GM18873 (cell line): ENCODE measurements around the gene DERL2.
"Not testable (repeated sequence)": the region's sequence is repeated elsewhere in the genome, so short reads cannot be mapped to it uniquely, and the experiment has no call there.

Experiments
- ATAC-seq: cut with Tn5 transposase; IDR thresholded peaks from one replicate; pipeline ENCODE4 v1.9.1; 2021; ENCODE audit warnings: mild to moderate bottlenecking, moderate library complexity, moderate number of reproducible peaks; ENCODE audit not compliant: unreplicated experiment, low FRiP score

The DERL2 gene

DNA sequence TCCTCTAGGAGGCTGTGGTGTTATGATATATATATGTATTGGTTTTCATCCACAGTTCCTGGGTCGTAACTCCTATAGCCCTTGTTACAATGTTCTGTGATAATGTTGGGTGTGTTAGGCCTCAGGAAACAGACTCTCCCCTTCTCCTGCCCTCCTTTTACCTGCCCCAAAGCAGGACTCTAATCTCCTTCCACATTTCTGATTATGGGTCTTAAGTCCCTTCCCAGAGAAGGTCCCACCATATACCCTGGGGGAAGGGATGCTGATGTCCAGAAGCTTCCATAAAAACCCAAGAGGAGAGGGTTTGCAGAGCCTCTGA is 46.6 kb downstream of the DERL2 start:
- ATAC-seq, result no peak

DNA sequence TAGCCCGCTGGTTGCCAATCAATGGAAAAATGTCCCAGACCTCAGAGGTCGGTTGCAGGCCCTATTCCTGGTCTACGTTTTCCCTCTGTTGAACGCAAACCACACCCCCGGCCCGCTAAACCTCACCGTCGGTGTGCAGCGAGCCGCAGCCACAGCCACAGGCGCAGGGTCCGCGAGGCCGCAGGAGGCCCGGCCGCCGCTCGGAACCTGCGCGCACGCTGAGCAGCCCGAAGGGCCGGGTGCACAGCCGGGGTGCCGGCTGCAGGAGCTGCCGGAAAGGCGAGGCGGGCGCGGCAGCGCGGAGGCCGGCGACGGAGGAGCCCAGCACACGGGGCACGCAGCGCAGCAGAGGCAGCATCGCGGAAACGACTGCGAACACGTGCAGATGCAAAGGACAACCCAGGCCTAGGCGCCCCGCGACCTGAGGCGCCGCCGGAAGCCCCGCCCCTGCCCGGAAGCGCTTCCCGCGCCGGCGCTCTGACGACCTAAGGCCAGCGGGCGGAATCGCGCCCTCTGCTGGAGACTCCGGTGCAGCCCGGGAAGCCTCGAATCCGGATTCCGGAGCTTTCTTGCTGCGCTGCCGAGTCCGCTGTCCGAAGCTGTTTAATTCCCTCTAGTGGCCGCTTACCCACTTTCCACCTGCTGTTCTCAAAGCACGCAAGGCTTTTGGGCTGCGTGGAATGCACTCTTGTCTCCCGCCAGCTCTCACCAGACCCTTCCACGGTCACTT is 47.1 kb downstream of the DERL2 start, which contains the start of gene C1QBP:
Gene C1QBP, minus strand, starts transcription at position 440 of the 730 bp plus-strand sequence. Its CDS starts 82 bp downstream, at position 358.
- peak; percentile 65 for ATAC-seq

DNA sequence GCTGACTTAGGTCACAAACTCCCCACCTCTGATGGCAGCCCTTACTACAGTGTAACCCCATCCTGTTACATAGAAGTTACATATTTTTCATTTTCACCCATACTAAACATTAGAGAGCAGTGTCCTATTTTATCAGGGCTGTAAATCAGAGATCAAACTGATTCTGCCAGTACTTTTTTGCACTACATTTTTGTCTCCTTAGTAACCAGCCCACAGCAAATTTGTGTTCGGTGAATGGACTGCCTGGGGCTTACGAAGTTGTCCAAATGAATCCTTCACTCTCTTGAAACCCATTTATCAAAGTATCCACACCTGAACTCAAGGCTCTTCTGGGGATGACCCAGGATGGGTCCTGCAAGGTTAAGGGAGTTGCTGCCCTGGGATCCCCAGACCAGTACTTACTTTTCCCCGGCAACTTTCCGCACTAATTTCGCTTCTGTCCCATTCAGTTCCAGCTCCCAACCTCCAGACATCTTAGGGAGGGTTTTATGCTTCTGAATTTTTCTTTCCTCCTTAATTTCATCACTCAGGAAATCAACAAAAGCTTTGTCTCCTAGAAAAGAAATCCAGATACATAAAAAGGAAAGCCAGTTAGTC is 48.2 kb downstream of the DERL2 start:
- ATAC-seq, result no peak

DNA sequence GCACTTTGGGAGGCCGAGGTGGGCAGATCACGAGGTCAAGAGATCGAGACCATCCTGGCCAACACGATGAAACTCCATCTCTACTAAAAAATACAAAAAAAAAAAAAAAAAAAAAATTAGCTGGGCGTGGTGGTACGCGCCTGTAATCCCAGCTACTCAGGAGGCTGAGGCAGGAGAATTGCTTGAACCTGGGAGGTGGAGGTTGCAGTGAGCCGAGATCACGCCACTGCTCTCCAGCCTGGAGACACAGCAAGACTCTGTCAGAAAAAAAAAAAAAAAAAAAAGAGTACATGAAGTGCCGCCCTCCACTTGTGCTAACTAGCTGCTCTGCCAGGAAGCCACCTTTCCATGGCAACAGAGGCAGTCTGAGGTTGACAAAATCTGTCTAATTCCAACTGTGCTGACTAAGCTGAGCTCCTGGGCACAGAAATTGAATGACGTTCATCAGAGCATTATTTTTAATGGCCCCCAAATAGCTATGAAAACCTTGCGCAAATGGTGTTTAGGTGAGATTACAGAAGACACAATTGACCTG is 50.1 kb downstream of the DERL2 start:
- not testable (repeated sequence) for ATAC-seq

DNA sequence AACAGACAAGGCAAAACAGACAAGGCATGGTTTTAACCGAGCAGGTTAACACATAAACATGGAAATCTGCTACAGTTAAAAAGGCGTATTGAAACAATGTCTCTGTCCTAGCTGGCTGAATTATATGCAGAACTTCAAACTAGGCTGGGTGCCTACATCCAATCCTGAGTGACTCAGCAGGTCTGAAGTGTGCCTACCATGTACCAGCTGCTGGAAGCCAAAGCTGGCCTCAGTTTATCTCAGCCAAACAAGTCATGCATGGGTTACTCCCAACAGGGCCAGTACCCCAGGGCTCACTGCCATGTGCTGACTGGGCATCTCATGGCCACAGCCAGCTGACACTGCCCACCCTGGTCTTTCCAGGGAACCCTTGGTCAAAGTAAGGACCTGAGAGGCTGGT is 51.0 kb downstream of the DERL2 start:
- ATAC-seq, result no peak

DNA sequence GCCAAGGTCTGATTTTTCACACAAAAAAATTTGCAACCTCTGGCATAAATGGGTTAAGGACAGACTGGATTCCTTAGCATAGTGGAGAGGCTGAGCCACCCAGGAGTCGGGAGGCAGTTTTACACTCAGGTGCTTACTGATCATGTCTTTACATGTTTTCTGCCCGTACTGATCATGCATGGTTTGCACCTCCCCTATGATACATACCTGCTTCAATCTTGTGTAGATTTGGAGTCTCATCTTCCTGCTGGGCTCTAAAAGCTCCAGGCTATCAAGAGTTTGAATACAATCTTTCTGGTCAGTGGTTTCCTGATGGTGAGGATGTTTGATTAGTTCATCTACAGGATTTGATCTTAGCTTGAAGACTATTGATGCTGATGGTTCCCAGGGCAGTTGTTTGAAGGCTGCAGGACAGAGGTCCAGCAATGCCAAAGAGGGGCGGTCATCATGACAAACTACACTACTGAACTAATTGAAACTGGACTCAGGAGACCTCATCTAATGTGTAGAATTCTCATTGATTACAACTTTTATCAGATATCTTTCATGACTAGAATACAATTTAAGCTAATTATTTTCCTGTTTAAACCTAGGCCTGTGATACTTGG is 53.9 kb downstream of the DERL2 start:
- no peak for ATAC-seq

DNA sequence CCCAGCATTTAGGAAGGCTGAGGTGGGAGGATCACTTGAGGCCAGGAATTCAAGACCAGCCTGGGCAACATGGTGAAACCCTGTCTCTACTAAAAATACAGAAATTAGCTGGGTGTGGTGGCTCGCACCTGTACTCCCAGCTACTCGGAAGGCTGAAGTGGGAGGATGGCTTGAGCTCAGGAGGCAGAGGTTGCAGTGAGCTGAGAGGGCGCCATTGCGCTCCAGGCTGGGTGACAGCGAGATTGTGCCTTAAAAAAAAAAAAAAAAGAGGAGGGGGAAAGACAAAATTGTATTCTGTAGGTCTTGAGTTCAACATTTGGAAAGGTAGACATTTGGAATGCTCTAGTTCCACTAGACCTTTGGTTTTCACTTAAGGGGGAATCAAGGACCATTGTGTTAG is 54.7 kb downstream of the DERL2 start:
- ATAC-seq, result not testable (repeated sequence)

DNA sequence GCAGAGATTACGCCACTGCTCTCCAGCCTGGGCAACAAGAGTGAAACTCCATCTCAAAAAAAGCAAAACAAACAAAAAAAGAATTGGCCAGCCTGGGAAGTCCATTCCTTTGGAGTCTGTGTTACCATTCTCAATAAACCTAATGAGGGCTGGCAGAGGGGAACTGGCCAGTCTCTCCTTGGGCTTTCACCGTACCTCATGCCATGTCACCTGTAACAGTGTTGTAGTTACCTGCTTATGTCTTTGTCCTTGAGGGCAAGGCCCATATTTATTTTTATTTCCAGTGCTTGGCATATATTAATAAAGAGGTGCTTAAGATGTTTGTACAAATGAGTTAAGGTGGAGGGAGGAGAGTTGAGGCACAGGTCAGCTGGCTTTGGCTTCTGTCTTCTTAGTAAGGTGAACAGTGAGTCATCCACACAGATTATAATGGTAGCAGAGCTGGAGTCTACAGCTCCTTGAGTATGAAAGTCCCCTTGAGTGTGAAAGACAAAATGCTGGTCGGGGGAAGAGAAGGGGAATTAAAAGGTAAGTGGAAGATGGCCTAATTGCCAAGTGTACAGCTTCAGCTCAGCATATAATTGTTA is 55.5 kb downstream of the DERL2 start:
- ATAC-seq, result no peak

DNA sequence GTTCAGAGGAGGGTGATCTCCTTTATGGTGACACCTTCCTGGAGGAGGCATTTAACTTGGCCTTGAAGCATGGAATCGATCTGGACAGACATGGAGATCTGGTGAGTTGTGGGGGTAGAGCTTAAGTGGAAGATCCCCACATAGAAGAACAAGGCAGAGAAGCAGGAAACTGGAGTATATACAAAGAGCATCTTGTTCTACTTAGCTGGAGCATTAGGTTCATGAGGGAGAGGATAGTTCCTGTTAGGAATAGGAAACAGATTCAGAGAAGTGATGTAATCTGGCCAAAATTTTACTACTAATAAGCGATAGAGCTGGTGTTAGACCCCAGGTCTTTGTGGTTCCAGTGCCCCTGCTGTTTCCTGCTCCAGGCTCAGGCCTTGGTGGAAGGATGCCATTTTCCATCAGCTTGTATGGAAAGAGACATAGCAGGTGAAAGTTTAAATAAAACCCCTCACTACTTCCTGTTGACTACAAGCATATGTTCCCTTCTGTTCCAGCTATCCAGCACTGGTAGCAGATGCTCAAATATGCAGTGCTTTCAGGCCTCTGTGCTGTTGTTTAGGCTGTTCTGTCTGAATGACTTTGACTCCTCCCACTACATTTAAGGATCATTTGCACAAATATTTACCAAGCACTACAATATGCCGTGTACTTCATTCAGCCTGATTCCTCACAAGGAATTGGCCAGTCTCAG is 56.6 kb downstream of the DERL2 start:
- no peak for ATAC-seq

DNA sequence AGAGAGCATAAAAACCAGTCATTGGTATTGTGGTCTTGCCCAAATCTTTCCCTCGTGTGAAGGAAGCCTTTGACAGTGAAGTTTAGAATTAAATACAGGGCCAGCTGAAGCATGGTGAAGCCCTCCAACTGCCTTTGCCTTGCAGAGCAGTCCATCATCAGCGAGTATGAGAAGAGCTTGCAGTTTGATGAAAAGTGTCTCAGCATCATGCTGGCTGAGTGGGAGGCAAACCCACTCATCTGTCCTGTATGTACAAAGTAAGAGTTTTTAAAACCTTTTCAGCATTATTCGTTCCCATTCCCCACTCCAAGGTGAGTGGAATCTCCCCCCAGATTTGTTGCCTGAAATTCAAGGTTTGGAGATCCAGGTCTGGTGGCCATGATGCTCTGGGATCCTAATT is 60.2 kb downstream of the DERL2 start:
- no peak for ATAC-seq

DNA sequence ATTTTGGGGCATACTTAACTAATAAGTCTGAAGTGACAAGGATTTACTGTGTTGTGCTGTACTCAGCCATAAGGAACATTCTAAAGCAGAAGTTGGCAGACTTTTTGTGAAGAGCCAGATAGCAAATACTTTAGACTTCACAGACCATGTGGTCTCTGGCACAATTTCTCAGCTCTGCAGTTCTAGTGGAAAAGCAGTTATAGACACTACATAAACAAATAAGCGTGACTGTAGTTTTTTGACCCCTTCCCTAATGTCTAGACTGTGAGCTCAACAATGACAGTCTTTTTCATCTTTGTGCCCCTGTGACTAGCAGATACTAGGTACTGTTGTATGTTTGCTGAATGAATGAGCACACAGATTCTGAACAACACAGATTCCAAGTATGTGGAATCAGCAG is 61.1 kb downstream of the DERL2 start:
- ATAC-seq, result no peak

DNA sequence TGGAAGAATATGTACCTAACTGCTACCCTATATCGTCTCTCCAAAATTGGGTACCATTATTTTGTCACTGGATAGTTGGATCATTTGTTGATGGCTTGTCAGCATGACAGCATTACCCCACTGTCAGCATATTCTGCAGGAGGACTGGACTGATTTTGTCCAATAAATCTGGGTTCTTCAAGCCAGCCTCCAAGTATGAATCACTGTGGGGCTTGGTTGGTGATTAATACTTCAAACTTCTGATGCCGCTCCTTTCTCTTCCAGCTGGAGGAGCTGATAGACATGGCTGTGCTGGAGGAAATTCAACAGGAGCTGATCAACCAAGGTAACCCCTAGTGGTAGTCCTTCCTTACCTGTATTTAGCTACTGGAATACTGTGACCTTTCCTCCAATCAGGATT is 63.5 kb downstream of the DERL2 start:
- no peak for ATAC-seq
